ENCODE data around the gene MUC4.
"Not testable (repeated sequence)": the region's sequence is repeated elsewhere in the genome, so short reads cannot be mapped to it uniquely, and the experiment has no call there.

Gene MUC4

GRCh38 chr3:195752546-195753331 is 59.0 kb downstream of the MUC4 start:
- H3K4me3 ChIP-seq (ENCODE audit: low read length) = no peak overlapping the region
- DNase-seq (ENCODE audit: low read depth) = no peak
- no peak for TF ChIP-seq CTCF (IDR thresholded peaks at IDR 0.05; ENCODE audit: insufficient read depth, low read depth, low read length, missing control alignments)

GRCh38 chr3:195752066-195752465 is 59.7 kb downstream of the MUC4 start:
- no peak overlapping the region for H3K4me3 ChIP-seq (ENCODE audit: low read length)
- TF ChIP-seq CTCF (IDR thresholded peaks at IDR 0.05; ENCODE audit: insufficient read depth, low read depth, low read length, missing control alignments) = no peak
- DNase-seq (ENCODE audit: low read depth) = no peak

GRCh38 chr3:195751560-195751959 is 60.2 kb downstream of the MUC4 start:
- DNase-seq (ENCODE audit: low read depth) = no peak
- H3K4me3 ChIP-seq (ENCODE audit: low read length) = no peak overlapping the region
- no peak for TF ChIP-seq CTCF (IDR thresholded peaks at IDR 0.05; ENCODE audit: insufficient read depth, low read depth, low read length, missing control alignments)

- no peak for TF ChIP-seq CTCF (IDR thresholded peaks at IDR 0.05; ENCODE audit: insufficient read depth, low read depth, low read length, missing control alignments)
- no peak overlapping the region for H3K4me3 ChIP-seq (ENCODE audit: low read length)
- DNase-seq (ENCODE audit: low read depth) = no peak
Measured at GRCh38 chr3:195750797-195751520, 60.8 kb downstream of the MUC4 start.

- DNase-seq (ENCODE audit: low read depth); H3K4me3 ChIP-seq (ENCODE audit: low read length): not testable (repeated sequence)
Measured at GRCh38 chr3:195749101-195749500, 62.6 kb downstream of the MUC4 start.

GRCh38 chr3:195748661-195749060 is 63.1 kb downstream of the MUC4 start:
- no peak for TF ChIP-seq CTCF (IDR thresholded peaks at IDR 0.05; ENCODE audit: insufficient read depth, low read depth, low read length, missing control alignments)
- no peak for DNase-seq (ENCODE audit: low read depth)
- H3K4me3 ChIP-seq (ENCODE audit: low read length) = no peak overlapping the region

GRCh38 chr3:195746751-195747150 is 65.0 kb downstream of the MUC4 start:
- no peak overlapping the region for H3K4me3 ChIP-seq (ENCODE audit: low read length)
- no peak for TF ChIP-seq CTCF (IDR thresholded peaks at IDR 0.05; ENCODE audit: insufficient read depth, low read depth, low read length, missing control alignments)
- DNase-seq (ENCODE audit: low read depth) = no peak

All from epithelial cell of esophagus (primary cell).